Mucosa of rectum (tissue), 2 donors: Measurements from ENCODE around the gene RAD50.

Experiments
- H3K27ac ChIP-seq, 2 donors: one replicate each; pipeline ENCODE4 v1.7.0; 2013; ENCODE audit warnings: inconsistent platforms in 2 of 2, low read depth in 2 of 2, low read length in 2 of 2
- H3K27me3 ChIP-seq, 2 donors: one replicate each; pipeline ENCODE4 v1.7.0; 2013; ENCODE audit warnings: low read length in 2 of 2; ENCODE audit not compliant: control insufficient read depth in 2 of 2, insufficient read depth in 2 of 2
- H3K36me3 ChIP-seq, 2 donors: one replicate each; pipeline ENCODE4 v1.7.0; 2013; ENCODE audit warnings: low read length in 2 of 2; ENCODE audit not compliant: control insufficient read depth in 2 of 2, insufficient read depth in 2 of 2
- H3K4me1 ChIP-seq, 2 donors: one replicate each; pipeline ENCODE4 v1.7.0; 2013; ENCODE audit warnings: low read length in 2 of 2, mild to moderate bottlenecking in 1 of 2; ENCODE audit not compliant: control insufficient read depth in 2 of 2, insufficient read depth in 2 of 2
- H3K4me3 ChIP-seq, 2 donors: one replicate each; pipeline ENCODE4 v1.7.0; 2013; ENCODE audit warnings: low read length in 2 of 2
- H3K9ac ChIP-seq, 2 donors: one replicate each; pipeline ENCODE4 v1.7.0; 2013; ENCODE audit warnings: low read length in 2 of 2, low read depth in 1 of 2, mild to moderate bottlenecking in 1 of 2
- H3K9me3 ChIP-seq, 2 donors: one replicate each; pipeline ENCODE4 v1.7.0; 2013; ENCODE audit warnings: low read length in 2 of 2; ENCODE audit not compliant: control insufficient read depth in 2 of 2
- donor health status: healthy.
- donor health status: Normal muscosa, but diverticular disease.

Gene RAD50

GRCh38 chr5:132674671-132675506, 118.1 kb downstream of the RAD50 start:
- H3K27ac ChIP-seq = peak overlapping the region; percentile 6 to 30
- no peaks in the 10 kb centered on the region for H3K27me3 ChIP-seq
- H3K9me3 ChIP-seq = no peaks in the 10 kb centered on the region
- no peaks in the 10 kb centered on the region for H3K36me3 ChIP-seq
- H3K4me3 ChIP-seq = no peak overlapping the region
- H3K9ac ChIP-seq = no peak overlapping the region
- H3K4me1 ChIP-seq = no peaks in the 10 kb centered on the region

DNA sequence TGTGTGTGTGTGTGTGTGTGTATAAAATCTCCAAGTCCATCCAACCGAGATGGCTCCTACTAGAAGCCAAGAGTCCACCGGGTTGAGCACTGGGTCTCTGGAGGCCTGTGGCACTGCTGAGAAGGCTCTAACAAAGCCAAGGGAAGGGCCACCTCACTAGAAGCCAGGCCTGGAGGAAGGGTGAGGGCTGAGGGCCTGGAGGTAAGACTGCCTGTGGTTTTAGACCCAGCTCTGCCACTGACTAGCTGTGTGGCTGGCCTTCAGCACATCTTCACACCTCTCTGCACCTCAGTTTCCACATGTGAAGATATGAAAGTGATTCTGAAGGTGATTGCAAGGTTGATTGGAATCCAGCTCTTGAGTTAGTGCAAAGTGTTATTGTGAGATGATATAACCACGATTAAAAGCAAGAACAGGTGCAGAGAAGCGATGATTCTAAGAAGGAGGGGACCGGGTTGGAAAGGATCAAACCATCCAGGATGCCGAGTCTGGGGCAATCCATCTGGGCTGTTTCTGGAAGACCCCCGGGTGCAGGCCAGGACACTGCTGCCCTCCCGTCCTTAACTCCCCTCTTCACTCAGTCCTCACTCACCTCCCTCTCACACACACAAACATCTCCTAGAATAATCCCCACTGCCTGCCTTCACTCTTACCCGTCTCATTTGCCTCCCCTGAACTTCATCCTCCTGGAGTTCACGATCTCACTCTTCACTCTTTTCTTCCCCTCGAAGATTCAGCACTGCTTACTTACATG, 119.3 kb downstream of the RAD50 start:
- no peaks in the 10 kb centered on the region for H3K4me1 ChIP-seq
- no peak overlapping the region for H3K27ac ChIP-seq
- no peaks in the 10 kb centered on the region for H3K27me3 ChIP-seq
- no peak overlapping the region for H3K4me3 ChIP-seq
- H3K9ac ChIP-seq = no peak overlapping the region
- no peaks in the 10 kb centered on the region for H3K9me3 ChIP-seq
- H3K36me3 ChIP-seq = no peaks in the 10 kb centered on the region

DNA sequence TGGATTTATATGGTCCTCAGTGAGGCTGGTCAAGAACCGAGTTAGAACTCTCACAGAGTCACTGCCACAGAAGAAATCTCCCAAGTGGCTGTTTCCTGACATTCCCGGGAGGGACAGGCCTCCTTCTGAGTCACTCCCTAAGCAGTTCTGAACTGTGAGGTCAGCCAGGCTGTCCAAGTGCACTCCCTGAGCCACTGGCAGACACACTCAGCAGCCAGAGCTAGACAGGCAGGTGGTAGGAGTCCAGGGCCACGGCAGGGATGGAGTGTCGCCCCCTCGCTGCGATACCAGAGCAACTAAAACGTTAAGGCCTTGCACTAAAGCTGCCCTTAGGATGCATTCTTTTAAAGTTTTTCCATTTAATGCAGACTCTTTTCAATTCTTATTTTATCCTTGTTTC, 120.4 kb downstream of the RAD50 start:
- no peak overlapping the region for H3K27ac ChIP-seq
- H3K4me1 ChIP-seq = no peaks in the 10 kb centered on the region
- no peaks in the 10 kb centered on the region for H3K9me3 ChIP-seq
- H3K4me3 ChIP-seq = no peak overlapping the region
- no peaks in the 10 kb centered on the region for H3K27me3 ChIP-seq
- H3K36me3 ChIP-seq = no peaks in the 10 kb centered on the region
- H3K9ac ChIP-seq = no peak overlapping the region

- H3K9me3 ChIP-seq = no peaks in the 10 kb centered on the region
- H3K27ac ChIP-seq = no peak overlapping the region
- no peaks in the 10 kb centered on the region for H3K4me1 ChIP-seq
- no peaks in the 10 kb centered on the region for H3K27me3 ChIP-seq
- H3K9ac ChIP-seq = no peak overlapping the region
- no peaks in the 10 kb centered on the region for H3K36me3 ChIP-seq
- H3K4me3 ChIP-seq = no peak overlapping the region
These were observed 121.1 kb downstream of the RAD50 start for GRCh38 chr5:132677682-132678400.

DNA sequence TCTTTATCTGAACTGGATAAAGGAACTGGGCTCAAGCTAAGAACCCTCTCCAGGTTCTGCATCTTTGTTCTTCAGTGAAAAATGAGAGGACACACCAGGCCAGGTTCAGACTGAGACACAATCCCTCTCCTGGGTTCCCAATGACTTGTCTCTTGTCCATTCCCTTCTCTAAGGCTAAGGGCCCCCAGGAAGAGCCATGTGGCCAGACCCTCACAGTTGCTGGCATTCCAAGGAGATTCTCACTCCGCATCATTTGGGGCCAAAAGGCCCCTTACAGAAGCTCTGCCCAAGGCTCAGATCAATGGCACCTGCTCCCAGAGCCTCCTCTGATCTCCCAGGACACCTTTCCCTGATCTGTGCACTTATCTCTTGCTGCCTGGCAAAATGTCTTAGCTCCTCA, 122.0 kb downstream of the RAD50 start:
- Histone ChIP-seq H3K27me3 (no peaks in the 10 kb centered on the region), H3K9me3 (no peaks in the 10 kb centered on the region), H3K4me1 (no peaks in the 10 kb centered on the region), H3K9ac (no peak overlapping the region), H3K27ac (no peak overlapping the region), H3K36me3 (no peaks in the 10 kb centered on the region), H3K4me3 (no peak overlapping the region)

DNA sequence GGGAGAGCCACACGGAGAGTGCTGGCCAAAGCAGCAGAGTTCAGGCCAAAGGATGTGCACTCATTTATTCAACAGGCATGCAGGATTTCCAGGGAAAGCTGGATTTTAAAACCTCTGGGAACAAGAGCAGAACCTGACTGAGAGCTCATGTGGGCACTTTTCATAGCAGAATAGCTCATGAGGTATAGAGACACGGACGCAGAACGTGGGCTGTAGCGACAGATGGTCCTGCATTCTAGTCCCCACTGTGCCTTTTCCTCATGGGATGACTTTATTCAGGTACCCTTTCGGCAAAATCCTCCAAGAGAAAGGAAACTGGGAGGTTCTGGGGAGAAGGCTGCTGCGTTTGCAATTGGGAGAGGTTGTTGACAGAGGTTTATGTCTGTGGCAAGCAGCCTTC, 122.4 kb downstream of the RAD50 start:
- Histone ChIP-seq H3K9ac (no peak overlapping the region), H3K27me3 (no peaks in the 10 kb centered on the region), H3K4me1 (no peaks in the 10 kb centered on the region), H3K4me3 (no peak overlapping the region), H3K9me3 (no peaks in the 10 kb centered on the region), H3K36me3 (no peaks in the 10 kb centered on the region), H3K27ac (no peak overlapping the region)

DNA sequence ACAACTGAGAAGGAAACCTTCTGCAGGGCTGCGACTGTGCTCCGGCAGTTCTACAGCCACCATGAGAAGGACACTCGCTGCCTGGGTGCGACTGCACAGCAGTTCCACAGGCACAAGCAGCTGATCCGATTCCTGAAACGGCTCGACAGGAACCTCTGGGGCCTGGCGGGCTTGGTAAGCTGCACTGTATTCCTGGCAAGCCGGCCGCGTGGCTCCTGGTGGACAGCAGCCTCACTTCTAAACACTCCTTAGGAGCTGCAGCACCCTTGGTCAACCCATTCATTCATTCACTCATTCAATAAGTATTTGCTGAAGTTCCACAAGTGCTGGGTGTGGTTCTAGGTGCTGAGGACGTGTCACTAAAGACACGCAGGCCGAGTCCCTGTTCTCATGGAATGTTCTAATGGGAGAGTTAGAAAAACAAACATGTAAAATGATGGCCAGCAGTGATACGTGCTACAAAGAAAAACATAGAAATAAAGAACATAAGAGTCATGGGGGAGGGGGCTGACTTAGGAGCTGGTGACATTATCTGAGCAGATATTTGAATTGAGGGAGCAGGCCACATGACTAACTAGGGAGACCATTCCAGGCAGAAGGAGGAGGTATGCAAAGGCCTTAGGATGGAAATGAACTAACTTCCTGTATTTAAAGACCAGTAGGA, 123.1 kb downstream of the RAD50 start:
- Histone ChIP-seq H3K36me3 (no peaks in the 10 kb centered on the region), H3K4me1 (no peaks in the 10 kb centered on the region), H3K4me3 (no peak overlapping the region), H3K27me3 (no peaks in the 10 kb centered on the region), H3K9ac (no peak overlapping the region), H3K27ac (no peak overlapping the region), H3K9me3 (no peaks in the 10 kb centered on the region)

DNA sequence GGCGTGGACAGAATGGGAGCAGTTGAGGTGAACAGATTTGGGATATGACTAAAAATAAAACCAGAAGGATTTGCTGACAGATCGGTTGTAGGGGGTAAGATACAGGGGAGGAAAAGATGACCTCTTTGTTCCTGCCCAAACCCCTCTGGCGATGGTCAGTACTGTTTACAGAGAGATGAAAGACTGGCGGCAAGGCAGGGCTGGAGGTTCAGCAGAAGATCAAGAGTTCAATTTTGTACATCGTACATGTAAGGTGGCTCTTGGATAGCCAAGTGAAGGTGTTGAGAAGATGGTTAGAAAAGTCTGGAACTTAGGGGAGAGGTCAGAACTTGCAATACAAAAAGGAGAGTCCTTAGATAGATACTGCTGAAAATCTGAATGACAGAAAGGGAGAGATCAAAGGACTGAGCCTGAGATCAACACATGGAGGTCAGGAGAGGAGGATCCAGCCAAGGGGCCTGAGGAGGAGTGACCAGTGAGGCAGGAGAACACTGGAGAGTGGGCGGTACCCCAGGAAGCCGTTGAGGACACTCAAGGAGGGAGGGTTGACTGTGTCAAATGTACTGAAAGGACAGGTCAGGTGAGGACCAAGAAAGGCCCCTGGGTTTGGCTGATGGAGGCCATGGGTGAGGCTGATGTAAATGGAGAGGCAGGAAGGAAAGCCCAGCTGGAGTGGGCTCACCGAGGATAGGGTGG, 124.2 kb downstream of the RAD50 start:
- H3K4me3 ChIP-seq = no peak overlapping the region

DNA sequence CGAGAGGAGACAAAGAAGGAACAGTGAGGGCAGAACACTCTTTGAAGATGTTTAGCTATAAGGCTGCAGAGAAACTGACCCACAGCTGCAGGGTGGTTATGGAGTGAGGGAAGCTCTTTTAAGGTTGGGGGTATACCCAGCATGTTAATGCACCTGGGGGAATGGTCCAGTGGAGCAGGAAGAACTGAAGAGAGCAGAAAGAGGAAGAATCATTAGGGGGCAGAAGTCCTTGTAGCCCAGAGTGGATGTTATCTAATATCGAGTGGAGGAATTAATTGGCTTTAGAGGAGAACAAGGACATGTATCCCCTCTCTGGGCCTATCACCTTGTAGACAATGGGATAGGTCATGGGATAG, 124.7 kb downstream of the RAD50 start:
- Histone ChIP-seq H3K9me3 (no peaks in the 10 kb centered on the region), H3K36me3 (no peaks in the 10 kb centered on the region), H3K4me3 (no peak overlapping the region), H3K27ac (no peak overlapping the region), H3K27me3 (no peaks in the 10 kb centered on the region), H3K9ac (no peak overlapping the region), H3K4me1 (no peaks in the 10 kb centered on the region)

More for the DNA sequence above, 124.2 kb downstream of the RAD50 start:
- Histone ChIP-seq H3K36me3 (no peaks in the 10 kb centered on the region), H3K4me1 (no peaks in the 10 kb centered on the region), H3K9ac (no peak overlapping the region), H3K27me3 (no peaks in the 10 kb centered on the region), H3K27ac (no peak overlapping the region), H3K9me3 (no peaks in the 10 kb centered on the region)
